NCI-H748 treated with DMSO at 0.1 percent for 48 hours (cell line): ENCODE data around the gene SLC8A1.

Experiments
- DNase-seq: peaks from one replicate; lab custom pipeline; 2025; lab: John Stamatoyannopoulos, UW

SLC8A1 gene

GRCh38 chr2:40458271-40458794, 6.4 kb upstream of the SLC8A1 start:
- DNase-seq = peak; percentile 3

DNA sequence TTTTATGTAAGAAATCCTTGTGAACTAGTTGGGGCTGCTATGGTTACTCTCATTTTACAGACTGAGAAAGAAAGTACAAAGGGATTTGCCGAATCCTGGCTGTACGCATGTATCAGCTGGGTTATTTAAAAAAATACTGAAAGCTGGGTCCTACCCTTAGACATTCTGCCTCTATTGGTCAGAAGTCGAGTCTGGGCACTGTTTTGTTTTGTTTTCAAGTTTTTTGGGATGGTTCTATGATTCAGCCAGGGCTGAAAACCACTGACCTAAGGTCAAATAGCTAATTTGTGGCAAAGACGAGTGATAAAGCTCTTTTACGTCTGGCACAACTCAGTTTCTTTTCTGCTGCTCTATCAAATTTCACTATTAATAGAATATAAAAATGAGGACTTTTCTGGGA, 5.9 kb upstream of the SLC8A1 start:
- no peak for DNase-seq

GRCh38 chr2:40457366-40457765, 5.5 kb upstream of the SLC8A1 start:
- DNase-seq = no peak

- no peak for DNase-seq
These were observed 5.0 kb upstream of the SLC8A1 start for GRCh38 chr2:40456926-40457325.

DNA sequence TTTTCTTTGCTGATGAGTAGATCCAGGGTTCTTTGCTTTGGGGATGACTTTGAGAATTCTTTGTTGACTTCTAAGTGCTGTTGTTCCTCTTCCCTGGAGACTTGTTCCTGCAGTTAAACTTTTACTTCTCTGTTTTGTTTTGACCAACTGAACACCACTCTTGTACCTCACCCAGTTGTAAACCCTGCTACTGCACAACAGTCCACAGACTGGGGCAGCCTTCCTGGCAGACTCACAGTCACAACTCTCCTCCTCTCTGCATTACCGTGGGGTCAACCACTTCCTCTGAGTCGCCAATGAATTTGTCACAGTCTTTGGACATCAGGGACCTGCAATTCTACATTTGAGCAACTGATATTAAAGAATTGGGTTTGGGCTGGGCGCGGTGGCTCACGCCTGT, 3.8 kb upstream of the SLC8A1 start:
- no peak for DNase-seq

DNA sequence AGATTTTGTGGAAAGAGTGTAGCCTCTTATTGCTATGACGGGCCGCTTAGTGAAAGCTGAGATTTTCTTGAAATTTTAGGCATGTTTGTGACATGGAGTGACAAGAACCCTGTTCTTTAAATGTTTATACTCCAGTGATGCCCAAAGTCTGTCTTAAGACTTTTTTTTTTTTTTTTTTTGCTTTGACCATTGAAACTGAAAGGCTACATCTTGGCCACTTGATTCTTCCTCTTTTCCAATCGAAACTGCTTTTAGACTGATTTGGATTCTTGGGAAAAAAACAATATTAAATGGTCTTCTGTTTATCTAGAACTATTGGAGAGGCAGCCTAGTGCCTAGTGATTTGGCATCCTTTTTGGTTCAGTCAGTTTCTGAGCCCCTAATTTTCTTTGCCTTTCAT, 2.4 kb upstream of the SLC8A1 start:
- DNase-seq = no peak

DNA sequence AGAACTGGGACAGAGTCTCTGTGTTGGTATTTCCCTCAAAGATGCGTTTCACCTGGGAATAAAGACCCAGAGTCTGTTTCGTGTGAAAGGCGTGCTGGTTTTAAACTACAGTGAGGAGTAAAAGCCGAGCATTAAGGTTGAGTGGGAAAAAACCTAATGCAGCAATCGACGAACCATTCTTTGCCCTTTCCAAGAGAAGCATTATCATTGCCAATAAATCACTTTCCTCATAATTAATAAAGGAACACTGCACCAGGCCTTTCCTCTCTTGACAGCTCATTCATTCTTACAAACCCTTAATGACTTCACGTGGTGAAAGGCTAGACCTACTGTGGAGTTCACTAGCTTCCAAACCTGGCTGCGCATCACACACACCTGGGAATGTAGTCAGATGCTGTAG, 896 bp upstream of the SLC8A1 start:
- no peak for DNase-seq

- peak; percentile 61 for DNase-seq
These were observed 977 bp downstream of the SLC8A1 start for GRCh38 chr2:40450796-40451430.

- peak; percentile 36 for DNase-seq
These were observed 1.7 kb downstream of the SLC8A1 start for GRCh38 chr2:40450066-40450795.

DNA sequence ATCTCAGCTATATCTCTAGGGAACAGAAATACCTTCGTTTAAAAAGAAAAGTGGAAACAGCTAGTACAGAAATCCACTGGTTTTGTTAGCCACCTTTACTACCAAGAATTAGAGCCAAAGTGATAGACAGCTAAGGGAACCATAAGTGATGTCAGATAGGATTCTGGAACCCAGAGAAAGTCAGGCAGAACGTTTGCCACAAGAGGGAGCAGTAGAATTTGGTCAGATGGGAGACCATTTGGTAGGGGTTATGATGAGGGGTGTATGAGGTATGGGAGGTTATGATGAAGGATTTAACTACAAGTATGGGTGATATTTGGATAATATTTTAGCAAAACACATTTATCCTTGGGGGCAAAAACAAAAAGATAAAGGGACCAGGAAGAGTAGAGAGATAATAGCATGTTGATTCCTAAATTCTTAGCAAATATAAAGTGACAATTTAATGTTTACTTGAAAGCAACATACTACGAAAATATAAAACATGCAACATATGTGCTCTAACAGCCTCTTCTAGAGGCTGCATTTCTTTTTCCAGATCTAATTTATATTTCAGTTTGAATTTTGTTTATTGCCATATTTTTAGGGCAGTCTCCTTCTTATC, 3.3 kb downstream of the SLC8A1 start:
- peak; percentile 72 for DNase-seq

DNA sequence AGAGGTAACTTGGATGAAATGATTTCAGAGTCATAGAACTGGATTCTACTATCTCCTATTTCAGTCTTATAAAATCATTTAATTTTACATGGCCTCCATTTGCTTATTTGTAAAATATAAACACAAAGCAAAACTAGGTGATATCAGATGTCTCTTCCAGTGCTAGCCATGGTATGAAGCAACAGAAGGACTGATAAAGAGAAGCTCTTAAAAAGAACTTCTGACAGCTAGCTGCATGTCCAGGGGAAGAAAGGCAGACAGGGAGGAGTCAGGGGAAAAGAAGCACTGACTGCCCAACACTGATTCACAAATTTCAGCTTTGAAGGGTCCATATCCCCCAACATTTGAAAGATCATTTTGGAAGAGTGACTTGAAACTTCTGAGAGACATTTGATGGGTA, 6.4 kb downstream of the SLC8A1 start:
- DNase-seq = no peak

GRCh38 chr2:40440835-40441234, 11.1 kb downstream of the SLC8A1 start:
- no peak for DNase-seq

- no peak for DNase-seq
These were observed 12.4 kb downstream of the SLC8A1 start for GRCh38 chr2:40439473-40439872.

- DNase-seq = no peak
These were observed 15.8 kb downstream of the SLC8A1 start for GRCh38 chr2:40436093-40436475.

- no peak for DNase-seq
These were observed 16.3 kb downstream of the SLC8A1 start for GRCh38 chr2:40435426-40436092.

DNA sequence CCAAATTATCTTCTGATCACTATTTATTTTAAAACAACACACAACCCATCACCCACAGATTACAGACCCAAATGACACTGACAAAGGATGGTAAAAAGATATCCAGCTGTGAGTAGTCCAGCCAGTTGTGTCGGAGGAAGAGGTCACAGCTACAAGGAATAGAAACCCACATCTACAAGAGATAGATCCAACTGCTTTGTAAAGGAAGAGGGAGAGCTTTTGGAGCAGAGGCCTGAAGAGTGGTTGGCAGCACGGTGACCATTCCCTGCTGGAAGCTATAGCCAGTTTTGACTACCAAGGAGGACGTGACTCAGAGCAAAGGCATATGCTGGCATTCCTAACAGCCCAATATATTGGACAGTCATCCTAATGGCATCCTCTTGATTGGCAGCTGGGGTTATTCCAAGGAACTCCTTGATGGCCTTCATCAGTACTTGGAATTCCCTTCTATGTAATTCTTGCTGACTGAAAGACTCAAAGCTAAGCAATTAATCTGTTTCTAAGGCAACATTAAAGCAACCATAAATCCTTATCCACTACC, 17.1 kb downstream of the SLC8A1 start:
- no peak for DNase-seq

GRCh38 chr2:40433736-40434135, 18.2 kb downstream of the SLC8A1 start:
- DNase-seq = no peak

GRCh38 chr2:40432921-40433483, 18.9 kb downstream of the SLC8A1 start:
- no peak for DNase-seq

GRCh38 chr2:40431600-40431955, 20.3 kb downstream of the SLC8A1 start:
- no peak for DNase-seq

GRCh38 chr2:40430776-40431599, 20.9 kb downstream of the SLC8A1 start:
- no peak for DNase-seq

DNA sequence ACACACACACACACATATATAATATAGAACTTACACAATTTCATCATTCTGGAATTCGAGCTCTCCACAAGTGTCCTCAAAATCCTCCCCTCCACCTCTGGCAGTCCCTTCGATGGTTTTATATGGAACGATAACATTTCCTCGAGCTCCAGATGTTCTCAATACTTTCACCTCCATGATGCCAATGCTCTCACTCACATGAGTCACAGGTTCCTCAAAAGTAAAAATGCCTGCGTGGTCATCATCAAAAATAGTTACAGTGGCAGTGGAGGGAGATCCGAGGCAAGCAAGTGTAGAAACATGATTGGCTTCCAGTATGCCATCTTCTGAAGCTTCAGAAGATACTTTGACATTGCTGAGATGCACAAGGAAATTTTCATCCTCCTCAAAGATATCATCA, 23.5 kb downstream of the SLC8A1 start:
- no peak for DNase-seq
